ENCODE data around the gene FMO5. TPM values are rescaled to one million over a fixed set of nuclear protein-coding genes. Genes with fewer than 3 reads are reported as not detected.

The FMO5 gene
- total and polyA plus RNA-seq, 2 experiments from 2014 or later: 0.73 to 0.84 TPM

- TF ChIP-seq JUNB (IDR thresholded peaks at IDR 0.05; ENCODE audit: unreplicated experiment) (no peak), STAT1 (IDR thresholded peaks at IDR 0.05; ENCODE audit: unreplicated experiment) (no peak), POLR2AphosphoS5 (IDR thresholded peaks at IDR 0.05; ENCODE audit: low read depth) (no peak)
These were observed 14.0 kb upstream of the FMO5 start (continued) for GRCh38 chr1:147238925-147239820.

- no peak overlapping the region for H3K4me3 Mint-ChIP-seq
- no peak for TF ChIP-seq ZNF331 (CRISPR knock-in tag; IDR thresholded peaks at IDR 0.05; ENCODE audit: low read depth)
These were observed 13.1 kb upstream of the FMO5 start for GRCh38 chr1:147238053-147238902.

DNA sequence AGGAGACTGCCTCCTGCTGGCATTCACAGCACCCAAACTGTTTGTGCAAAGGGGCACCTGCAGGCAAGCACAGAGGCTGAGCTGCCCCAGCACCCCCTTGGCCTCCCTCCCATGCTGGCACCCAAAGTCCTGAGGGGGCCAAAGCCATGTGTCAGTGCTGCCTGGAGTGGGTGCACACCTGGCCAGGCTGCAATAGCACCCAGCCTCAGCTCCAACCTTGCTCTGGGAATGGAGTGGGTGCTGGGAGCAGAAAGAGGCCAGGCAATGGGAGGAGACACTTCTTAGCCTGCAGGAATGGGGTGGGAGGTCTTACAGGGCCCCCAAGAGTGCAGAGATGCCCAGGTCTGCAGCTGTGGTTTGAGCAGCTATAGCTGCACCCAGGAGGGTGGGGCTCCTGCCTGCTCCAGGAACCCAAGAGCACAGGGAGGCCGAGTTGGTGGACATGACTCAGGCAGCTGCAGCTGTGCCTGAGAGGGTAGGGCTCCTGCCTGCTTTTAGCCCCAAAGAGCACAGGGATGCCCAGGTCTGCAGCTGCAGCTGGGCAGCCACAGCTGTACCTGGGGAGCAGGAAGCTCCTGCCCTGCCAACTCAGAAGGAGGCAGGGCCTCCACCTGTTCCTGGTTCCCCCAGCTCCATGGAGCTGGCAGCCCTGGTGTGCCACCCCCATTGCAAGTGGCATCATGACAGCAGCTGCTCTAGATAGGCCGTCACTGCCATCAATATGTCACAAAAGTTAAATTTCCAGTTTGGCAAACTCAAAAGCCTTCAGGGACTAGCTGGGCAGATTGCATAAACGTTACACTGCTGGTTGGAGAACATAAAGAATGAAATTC, 12.0 kb upstream of the FMO5 start:
- H3K27ac Mint-ChIP-seq: no peak overlapping the region
- Histone ChIP-seq H3K4me1 (ENCODE audit: insufficient read depth) (peaks cover 30% of the 10 kb centered on the region), H3K4me2 (no peak overlapping the region), H3K27ac (ENCODE audit: low read depth) (no peak overlapping the region), H3K27me3 (ENCODE audit: insufficient read depth) (no peaks in the 10 kb centered on the region), H3K36me3 (ENCODE audit: insufficient read depth) (no peaks in the 10 kb centered on the region; the same call in 1 of the 2 replicates), H4K20me1 (replicated peaks; ENCODE audit: insufficient read depth) (no peaks in the 10 kb centered on the region), H3K79me2 (replicated peaks; ENCODE audit: insufficient read depth) (no peaks in the 10 kb centered on the region), H3K9me2 (ENCODE audit: insufficient read depth) (0 out of 2 replicates have a peak, but pooled peaks cover 4% of the 10 kb centered on the region), H2AFZ (no peak overlapping the region), H3F3A (replicated peaks; ENCODE audit: low read depth) (no peaks in the 10 kb centered on the region), H3K4me3 (no peak overlapping the region)
- peaks cover 32% of the 10 kb centered on the region for H3K36me3 Mint-ChIP-seq (ENCODE audit: low read depth)
- H3K27me3 Mint-ChIP-seq (ENCODE audit: insufficient read depth, low read depth, poor library complexity): peaks cover 5% of the 10 kb centered on the region
- peaks cover 26% of the 10 kb centered on the region for H3K4me1 Mint-ChIP-seq
- DNase-seq (ENCODE audit: low spot score) (no peak), ATAC-seq (no peak)
- H3K9me3 Mint-ChIP-seq: peaks cover 49% of the 10 kb centered on the region
- H3K4me3 Mint-ChIP-seq: no peak overlapping the region
- TF ChIP-seq ZNF114 (CRISPR knock-in tag; IDR thresholded peaks at IDR 0.05): no peak
- no peak for TF ChIP-seq ETS1 (IDR thresholded peaks at IDR 0.05)
- TF ChIP-seq, protein P1, sequence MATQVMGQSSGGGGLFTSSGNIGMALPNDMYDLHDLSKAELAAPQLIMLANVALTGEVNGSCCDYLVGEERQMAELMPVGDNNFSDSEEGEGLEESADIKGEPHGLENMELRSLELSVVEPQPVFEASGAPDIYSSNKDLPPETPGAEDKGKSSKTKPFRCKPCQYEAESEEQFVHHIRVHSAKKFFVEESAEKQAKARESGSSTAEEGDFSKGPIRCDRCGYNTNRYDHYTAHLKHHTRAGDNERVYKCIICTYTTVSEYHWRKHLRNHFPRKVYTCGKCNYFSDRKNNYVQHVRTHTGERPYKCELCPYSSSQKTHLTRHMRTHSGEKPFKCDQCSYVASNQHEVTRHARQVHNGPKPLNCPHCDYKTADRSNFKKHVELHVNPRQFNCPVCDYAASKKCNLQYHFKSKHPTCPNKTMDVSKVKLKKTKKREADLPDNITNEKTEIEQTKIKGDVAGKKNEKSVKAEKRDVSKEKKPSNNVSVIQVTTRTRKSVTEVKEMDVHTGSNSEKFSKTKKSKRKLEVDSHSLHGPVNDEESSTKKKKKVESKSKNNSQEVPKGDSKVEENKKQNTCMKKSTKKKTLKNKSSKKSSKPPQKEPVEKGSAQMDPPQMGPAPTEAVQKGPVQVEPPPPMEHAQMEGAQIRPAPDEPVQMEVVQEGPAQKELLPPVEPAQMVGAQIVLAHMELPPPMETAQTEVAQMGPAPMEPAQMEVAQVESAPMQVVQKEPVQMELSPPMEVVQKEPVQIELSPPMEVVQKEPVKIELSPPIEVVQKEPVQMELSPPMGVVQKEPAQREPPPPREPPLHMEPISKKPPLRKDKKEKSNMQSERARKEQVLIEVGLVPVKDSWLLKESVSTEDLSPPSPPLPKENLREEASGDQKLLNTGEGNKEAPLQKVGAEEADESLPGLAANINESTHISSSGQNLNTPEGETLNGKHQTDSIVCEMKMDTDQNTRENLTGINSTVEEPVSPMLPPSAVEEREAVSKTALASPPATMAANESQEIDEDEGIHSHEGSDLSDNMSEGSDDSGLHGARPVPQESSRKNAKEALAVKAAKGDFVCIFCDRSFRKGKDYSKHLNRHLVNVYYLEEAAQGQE (IDR thresholded peaks at IDR 0.05; ENCODE audit: unreplicated experiment): no peak
- TF ChIP-seq CREB1 (CRISPR knock-in tag; IDR thresholded peaks at IDR 0.05; ENCODE audit: low read depth): no peak

More at GRCh38 chr1:147238053-147238902, 13.1 kb upstream of the FMO5 start:
- DNase-seq (ENCODE audit: low spot score) (no peak), ATAC-seq (no peak)
- Mint-ChIP-seq H3K27me3 (ENCODE audit: insufficient read depth, low read depth, poor library complexity) (peaks cover 5% of the 10 kb centered on the region), H3K36me3 (ENCODE audit: low read depth) (peaks cover 24% of the 10 kb centered on the region), H3K27ac (no peak overlapping the region), H3K4me1 (peaks cover 26% of the 10 kb centered on the region), H3K9me3 (peaks cover 40% of the 10 kb centered on the region)
- Histone ChIP-seq H3K36me3 (ENCODE audit: insufficient read depth) (no peaks in the 10 kb centered on the region; the same call in 1 of the 2 replicates), H3K27me3 (ENCODE audit: insufficient read depth) (no peaks in the 10 kb centered on the region), H3K9me2 (ENCODE audit: insufficient read depth) (0 out of 2 replicates have a peak, but pooled peaks cover 4% of the 10 kb centered on the region), H3K4me3 (no peak overlapping the region), H3K79me2 (replicated peaks; ENCODE audit: insufficient read depth) (no peaks in the 10 kb centered on the region), H4K20me1 (replicated peaks; ENCODE audit: insufficient read depth) (no peaks in the 10 kb centered on the region), H3F3A (replicated peaks; ENCODE audit: low read depth) (no peaks in the 10 kb centered on the region), H3K4me1 (ENCODE audit: insufficient read depth) (peaks cover 31% of the 10 kb centered on the region), H3K27ac (ENCODE audit: low read depth) (no peak overlapping the region), H2AFZ (no peak overlapping the region), H3K4me2 (no peak overlapping the region)

Data from GM23338 (cell line).